Stimulated activated CD8-positive, alpha-beta memory T cell treated with anti-CD3 and anti-CD28 coated beads, Interleukin-7, amount 100 ng/mL, for 1 hour (primary cell): ENCODE measurements around the gene ANO4.

Experiments
- DNase-seq, 2 donors: peaks; one replicate each; pipeline ENCODE4 v3.0.0-alpha.2; 2020; ENCODE audit warnings: low read depth in 2 of 2

ANO4 gene

DNA sequence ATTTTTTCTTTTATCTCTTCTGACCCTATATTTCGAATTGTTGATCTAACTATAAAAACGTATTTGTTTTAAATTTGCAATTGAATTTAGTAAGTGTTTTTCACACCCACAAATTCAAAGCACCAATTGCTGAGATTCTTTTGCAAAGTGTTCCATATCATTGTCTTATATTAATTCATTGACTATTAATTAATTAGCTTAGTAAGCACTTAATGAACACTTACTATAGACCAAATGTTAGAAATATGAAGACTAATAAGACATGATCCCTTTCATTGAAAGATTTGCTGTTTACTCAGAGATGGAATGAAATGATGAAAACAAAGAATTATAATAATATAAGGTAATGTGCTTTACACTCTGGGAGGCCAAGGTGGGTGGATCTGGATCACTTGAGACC is 14.2 kb downstream of the ANO4 start:
- no peak for DNase-seq

DNA sequence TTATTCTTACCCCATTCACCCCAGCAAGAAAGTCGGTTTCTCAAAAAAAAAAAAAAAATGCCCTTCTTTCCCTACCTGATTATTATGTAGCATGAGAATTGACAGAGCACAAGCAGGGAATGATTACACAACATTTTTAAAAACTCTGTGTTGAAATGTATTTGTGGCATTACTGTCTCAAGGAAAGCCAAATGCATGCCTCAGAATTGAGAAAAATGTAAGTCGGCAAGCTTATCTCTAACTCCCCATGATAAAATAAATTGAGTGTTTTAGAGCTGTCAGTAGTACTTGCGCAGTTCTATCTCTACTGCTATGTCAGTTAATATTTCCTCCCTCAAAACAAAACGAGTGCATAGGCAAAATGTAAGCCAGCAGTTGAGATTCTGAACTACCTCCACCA is 25.7 kb downstream of the ANO4 start:
- DNase-seq, result no peak

DNA sequence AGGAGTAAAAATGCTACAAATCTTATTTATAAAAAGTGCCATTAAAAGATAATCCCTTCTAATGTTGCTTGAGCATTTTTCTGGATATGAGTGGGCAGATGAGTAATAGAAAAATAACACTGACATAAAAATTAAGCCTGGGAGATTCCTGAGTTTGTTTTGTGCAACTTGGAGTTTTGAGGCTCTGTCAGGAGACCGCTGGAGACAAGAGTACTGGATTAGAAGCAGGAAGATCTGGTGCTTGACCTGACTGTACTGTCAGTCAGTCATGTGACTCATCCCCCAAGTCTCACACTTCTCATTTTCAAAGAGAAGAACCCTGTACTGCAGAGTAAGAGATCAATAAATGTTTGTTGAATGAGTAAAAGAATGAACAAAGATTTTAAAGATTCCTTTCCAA is 29.4 kb downstream of the ANO4 start:
- no peak for DNase-seq

DNA sequence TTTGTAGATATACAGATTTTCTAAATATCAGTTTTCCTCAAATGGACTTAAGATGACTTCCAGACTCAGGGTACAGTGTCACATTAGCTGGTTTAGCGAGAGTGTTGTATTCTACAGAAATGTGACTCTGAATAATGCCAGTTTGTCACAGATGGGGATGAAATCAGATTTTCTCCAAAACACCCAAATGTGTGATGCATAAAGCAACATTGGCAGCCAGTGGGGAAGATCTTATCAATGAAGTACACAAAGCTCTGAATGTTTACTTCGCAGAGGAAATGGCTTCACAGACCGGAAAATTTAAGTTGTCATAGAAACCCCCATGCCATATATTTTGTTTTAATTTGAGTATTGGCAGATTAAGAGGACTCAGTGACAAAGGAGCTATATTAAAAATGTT is 29.9 kb downstream of the ANO4 start:
- no peak for DNase-seq

DNA sequence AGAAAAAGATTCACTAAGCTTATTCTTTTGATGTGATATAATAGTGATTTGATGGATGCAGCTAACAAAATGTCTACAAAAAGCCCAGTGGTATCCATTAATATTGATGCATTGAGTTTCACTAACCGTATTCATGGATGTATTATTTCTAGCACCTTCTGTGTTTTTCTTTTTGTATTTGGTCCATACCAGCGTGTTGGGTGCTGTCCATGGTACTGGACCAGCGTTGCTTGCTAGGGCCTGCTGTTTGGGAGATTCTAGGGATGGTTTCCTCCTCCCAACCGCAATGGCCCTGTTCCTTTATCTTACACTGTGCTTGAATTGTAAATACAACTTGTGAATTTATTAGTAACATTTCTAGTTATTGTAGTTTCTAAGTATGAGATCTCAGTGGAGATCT is 31.7 kb downstream of the ANO4 start:
- no peak for DNase-seq

DNA sequence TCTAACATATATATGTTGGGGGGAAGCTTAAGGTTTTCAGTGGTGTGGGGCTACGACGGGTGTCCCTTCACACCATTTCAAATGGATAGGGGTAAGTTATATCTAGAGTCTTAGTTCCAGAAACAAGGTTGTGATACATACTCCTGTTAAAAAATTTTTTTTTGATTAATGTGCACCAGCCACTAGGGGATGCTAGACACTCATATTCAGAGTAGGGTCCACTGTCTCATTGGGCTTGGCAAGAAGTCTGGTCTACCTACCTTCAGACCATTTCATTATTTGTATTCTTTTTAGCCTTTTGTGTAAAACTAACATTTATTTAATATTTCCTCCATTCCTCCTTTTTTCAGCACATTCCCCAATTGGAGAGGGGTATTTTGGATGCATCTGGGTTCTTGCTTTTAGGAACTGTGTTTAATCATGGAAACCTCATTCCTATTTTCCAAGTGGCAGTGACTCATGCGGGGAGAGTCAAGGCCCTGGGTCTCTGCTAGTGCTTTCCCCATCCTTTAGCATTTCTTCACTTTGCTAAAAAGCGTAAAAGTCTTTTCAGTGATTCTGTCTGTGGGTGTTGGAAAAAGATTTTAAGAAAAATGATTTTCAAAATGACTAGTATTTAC is 33.4 kb downstream of the ANO4 start:
- DNase-seq, result no peak

DNA sequence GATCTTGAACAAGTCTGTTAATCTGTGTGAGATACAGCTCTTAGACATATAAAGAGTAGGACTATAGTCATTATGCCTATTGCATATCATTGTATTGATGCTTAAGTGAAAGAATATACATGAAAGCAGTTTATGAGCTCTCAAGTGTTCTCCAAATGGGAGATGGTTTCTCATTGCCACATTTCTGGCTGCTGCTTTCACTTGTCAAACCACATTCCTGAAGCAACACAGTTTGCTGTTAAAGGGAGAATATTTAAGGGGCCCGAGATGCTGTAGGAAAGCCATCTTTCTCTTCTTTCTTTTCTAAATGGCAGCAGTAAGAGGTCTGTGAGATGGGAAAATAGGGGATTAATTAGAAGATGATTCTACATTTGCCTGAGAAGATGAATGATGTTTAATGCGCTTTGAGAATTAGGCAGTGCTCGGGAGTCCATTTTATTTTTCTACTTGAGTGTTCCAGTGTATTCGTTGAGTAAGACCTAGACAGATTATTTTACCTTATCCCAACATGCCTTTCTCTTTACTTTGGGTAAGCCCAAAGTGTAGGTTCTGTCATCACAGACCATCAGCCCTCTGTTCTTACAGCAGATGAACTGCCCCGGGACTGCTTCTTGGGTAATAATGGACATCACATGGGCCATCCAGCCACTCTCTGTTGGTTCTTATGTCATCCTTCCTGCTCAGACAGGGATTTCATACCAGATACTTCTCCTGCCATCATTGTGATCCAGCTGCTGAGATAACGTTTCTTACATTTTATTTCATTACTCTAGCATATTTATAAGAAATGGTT is 35.6 kb downstream of the ANO4 start:
- no peak for DNase-seq

DNA sequence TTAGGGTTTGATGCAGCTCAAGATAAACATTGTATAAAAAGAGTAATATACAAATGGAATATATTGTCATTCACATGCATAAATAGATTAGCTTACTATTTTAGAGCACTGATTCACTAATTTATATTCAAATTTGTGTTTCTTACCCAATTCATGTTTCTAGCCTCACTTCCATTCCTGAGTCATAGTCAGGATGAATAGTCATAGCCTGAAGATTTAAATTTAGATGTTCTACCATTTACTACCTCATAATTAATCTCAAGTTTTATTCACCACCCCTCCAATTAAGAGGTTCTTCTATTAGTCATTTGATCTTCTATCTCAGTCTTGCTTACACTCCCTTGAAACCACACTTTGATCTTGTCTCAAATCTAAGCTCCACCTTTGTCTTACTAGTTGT is 38.7 kb downstream of the ANO4 start:
- no peak for DNase-seq

DNA sequence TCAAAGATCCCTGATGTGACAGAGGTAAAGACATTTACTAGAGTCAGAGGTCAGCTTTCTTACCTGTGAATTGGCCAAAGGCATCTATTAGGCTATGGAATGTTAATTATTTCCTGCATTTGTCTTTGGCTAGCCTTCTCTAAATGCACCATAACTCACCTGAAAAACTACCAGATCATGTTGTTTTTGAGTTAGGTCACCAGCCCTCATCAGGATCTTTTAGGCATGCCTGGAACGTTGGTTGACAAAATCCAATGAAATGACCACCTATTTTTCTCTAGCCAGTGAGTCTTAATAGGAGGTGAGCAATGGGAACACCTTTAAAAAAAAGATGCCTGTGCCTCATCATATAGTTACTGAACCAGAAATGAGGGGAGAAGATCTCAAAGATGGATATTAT is 46.2 kb downstream of the ANO4 start:
- no peak for DNase-seq

DNA sequence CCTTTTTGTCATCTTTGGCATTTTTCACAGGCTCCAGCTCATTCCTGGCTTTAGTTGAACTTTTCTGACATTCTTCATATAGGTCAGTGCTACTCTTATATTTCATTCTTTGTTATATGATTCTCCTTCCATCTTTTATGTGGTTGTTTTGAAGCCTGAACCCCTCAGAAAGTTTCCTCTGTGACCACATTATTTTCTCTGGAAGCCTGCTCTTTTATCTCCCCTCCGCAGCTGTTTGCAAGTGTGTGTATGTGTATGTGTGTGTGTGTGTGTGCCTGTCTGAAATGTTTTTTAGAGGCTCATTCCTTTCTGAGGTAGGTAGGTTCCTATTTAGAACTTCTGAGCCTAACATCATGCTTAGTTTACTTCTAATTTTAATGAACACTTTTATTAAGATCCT is 47.6 kb downstream of the ANO4 start:
- no peak for DNase-seq

DNA sequence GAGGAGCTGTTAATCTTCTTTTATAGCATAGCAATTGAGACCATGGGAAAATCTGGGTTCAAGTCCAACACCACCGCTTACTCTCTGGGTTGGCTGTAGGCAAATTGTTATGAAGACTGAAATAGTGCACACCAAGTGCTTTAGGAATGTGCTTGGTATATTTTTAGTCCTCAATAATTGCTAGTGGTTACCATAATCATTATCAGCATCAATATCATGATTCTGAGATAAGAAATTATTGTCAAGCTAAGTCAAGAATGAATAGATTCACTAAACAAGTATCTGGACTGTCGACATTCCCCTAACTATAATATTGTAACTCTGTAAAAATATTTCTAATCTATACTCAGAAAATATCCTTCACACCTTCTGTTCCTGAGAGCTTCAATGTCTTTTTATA is 48.5 kb downstream of the ANO4 start:
- DNase-seq, result no peak

DNA sequence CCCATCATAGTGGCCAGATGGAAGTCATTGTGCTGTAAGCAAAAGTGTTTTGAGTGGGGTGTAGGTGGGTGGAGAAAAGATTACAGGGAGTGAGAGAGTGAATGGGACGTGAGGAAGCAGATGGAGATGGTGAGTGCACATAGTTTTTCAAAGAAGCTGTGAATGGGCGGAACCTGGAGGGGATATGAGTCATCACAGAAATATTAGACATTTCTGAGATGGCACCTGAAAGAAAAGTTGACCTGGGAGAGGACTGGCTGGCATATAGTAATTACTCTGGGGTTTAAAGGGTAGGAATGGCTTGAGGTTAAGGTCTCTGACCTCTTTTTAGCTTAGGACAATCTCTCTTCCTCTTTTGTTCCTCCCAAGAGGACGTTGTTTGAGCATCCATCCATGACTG is 50.5 kb downstream of the ANO4 start:
- no peak for DNase-seq

DNA sequence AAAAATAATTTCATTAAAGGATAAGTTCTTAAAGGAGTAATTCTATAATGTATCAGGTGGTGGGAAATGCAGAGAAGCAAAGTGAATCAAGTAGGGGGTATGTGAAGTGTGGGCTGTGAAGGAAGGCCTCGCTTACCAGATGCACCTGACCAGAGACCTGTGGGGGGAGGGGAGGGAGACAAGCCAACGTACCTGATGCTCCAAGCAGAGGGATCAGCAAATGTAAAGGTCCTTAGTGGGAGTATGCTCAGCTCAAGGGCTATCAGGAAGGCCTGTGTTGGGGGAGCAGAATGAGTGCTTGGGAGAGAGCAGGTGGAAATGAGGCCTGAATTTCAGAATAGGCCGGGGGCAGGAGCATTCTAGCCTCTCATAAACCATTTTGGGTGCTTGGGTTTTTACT is 57.1 kb downstream of the ANO4 start:
- DNase-seq, result no peak

DNA sequence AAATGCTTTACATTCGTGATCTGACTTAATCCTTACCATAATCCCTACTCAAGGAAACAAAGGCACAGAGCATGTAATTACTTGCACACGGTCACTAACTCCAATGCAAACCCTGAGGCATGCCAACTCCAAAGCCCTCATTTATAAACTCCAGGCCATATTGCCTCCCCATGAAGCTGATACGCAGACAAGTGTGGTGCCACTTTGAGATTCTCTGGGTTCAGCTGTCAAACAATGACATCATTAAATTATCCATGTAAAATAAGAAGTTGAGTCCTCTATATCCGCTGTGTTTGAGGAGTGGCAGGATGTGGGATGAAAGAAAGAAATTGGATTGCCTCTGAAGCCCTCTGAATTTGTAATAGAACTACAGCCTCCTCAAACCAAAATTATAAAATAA is 62.8 kb downstream of the ANO4 start:
- no peak for DNase-seq

DNA sequence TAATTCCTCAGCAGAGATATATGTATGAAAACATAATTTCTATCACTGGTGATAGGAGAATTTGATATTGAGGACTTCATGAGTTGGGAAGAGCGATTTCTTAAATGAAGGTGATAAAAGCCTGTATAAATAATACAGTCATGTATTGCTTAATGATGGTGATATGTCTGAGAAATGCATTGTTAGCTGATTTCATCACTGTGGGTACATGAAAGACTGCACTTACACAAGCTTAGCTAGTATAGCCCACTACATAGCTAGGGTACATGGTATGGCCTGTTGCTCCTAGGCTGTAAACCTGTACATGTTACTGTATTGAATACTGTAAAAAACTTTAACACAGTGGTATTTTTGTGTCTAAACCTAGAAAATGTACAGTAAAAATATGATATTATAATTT is 63.4 kb downstream of the ANO4 start:
- DNase-seq, result no peak

DNA sequence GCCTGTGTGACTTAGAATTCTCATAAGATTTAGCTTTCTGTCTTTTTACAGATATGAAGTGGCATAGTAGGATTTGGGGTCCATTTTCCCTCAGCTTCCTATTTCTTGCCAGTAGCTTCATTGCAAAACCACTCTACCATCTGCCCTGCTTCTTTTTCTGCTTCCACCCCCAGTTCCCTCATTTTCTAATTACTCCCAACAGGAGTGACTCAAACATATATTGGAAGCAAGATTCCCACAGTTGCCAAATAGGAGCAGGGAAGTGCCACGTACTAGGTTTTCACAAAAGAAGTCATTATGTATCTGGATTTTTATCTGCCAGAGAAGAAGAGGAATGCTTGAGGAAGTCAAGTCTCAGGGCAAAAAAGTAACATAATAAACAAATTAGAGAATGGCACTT is 64.1 kb downstream of the ANO4 start:
- no peak for DNase-seq

DNA sequence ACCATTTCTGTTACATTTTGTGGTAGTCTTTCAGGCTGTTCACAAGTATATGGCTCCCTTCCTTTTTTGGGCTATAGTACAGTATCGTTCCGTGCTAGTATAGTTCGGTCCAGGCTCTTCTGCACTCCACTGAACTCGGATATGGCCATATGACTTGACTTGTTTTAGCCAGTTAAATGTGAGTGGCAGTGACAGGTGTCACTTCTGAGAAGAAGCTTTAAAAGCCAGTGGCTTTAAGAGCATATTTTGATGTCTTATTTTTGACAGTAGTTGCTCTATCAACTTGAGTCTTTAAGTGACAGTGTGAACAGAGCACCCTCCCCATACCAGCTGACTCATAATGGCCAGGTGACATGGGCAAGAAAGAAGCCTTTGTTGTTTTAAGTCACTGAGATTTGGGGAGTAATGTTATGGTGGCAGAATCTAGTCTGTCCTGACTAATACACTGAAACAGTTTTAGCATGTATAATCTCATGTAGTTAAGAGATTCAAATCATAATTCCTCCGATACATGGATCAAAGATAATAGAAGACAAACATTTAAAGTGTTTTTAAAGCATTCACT is 64.6 kb downstream of the ANO4 start:
- DNase-seq, result no peak

DNA sequence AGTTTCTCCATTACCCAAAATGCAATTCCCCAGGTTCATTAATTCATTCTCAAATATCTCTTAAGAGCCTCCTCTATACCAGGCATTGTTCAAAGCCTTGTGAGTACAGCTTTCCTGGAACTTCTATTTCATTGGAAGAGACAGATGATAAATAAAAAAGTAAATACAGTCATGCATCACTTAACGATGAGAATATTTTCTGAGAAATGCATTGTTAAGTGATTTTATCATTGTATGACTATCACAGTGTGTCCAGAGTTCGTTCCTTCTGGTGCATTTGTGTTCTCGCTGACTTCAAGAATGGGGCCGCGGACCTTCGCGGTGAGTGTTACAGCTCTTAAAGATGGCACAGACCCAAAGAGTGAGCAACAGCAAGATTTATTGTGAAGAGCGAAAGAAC is 66.0 kb downstream of the ANO4 start:
- DNase-seq, result no peak

DNA sequence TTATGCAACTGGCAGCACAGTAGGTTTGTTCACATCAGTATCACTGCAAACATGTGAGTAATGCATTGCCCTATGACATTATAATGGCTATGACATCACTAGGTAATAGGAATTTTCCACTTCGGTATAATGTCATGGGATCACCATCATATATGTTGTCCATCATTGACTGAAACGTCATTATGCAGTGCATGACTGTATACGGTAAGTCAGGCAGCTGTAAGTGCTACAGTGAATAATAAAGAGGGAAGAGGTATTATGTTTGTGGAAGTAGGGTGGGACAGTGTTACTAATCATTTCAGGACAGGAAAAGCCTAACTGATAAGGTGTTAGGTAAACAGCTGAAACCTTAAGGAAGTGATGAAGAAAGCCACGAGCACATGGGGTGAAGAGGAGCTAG is 68.1 kb downstream of the ANO4 start:
- no peak for DNase-seq

DNA sequence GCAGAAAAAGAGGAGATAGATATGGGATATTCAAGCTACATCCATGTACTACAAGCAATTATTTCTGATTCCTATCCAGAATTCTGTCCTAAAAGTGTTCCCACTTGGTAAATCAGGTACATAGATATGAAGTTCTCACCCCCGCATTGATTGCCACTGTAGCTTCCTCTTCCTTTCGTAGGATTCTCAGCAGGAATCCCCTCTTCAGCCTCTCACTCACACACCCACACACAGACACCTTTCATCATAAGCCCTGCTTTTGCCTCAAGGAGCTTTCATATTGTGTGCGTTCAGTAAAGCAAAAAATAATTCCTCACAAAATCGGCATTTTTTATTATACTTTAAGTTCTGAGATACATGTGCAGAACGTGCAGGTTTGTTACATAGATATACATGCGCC is 69.8 kb downstream of the ANO4 start:
- no peak for DNase-seq

DNA sequence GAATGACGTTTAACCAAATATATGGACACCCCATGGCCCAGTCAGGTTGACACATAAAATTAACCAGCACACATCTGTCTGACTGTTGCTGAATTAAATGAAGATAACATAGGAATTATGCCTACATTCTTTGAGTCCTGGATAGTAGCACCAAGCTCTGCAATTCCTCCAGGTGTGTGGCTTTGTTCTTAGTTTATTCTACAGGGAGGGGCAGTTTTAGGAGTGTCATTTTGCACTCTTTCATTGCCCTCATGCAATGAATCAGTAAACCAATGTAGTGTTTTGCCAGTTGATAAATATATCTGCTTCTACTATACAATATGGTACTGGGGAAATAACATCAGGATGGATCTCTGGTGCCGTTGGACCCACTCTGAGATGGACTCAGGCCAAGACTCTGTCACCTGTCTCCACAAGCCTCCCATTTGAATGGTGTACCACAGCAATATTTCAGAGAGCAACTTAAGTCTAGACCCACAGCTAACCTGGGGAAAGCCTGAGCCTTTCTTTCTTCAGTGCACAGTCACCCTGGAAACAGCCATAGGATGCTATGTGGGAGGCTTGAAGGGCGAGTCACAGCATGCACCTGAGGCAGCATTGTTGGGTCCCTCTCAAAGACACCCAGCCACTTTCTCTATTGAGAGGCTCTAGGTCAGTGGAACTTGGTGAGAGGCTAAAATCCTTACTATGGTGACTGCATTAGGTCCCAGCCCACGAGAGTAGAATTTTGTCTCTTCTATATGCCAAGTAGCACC is 73.2 kb downstream of the ANO4 start:
- DNase-seq, result no peak

DNA sequence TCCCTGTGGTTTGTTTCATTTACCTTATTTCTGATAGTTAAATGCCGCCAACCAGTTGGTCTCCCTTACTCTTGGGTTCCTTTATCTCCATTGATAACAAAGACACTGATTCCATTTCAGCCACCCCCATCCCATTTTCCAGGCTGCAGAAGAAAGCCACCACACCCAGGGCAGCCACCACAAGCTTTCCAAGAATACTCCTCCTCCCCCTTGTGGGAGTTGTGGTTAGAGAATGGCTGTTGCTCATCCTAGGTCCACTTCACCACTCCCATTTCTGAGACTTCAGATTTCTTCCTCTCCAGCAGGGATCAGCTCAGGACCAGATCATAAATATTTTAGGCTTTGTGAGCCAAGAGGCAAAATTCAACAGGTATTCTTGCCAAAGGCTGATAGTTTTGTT is 73.9 kb downstream of the ANO4 start:
- DNase-seq, result no peak

DNA sequence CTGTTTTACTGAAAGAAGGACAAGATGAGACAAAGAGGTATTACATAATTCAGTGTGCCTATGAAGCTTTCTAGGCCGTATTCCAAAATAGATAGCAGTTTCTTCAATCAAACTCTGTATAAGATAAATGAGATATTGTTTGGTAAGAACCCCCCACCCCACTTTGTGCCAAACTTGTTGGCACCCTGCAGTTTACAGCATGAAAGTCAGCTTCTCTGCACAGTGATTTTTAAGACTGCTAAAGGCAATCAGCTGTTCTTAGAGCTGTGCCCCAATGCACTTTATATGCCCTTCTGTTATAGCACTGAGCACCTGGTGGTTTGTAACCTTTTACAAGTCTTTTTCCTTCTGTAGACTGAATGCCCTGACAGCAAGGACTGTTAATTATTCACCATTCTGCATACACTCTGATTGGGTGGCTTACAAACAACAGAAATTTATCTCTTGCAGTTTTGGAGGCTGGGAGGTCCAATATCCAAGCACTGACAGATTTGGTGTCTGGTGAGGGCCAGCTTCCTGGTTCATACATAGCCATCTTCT is 76.7 kb downstream of the ANO4 start:
- no peak for DNase-seq
